VCaP (cell line): Measurements from ENCODE around the gene SORCS3.

ENCODE experiments used
- H3K27ac ChIP-seq: fragments of 450-650 bp; 2 replicates; pipeline ENCODE4 v1.5.1; 2017
- CTCF ChIP-seq: fragments of 450-650 bp; conservative IDR thresholded peaks from 2 replicates; pipeline ENCODE4 v1.5.1; 2017; ENCODE audit warnings: mild to moderate bottlenecking, moderate library complexity

SORCS3 gene

GRCh38 chr10:104731192-104731591, 90.1 kb downstream of the SORCS3 start:
- H3K27ac ChIP-seq = no peak overlapping the region
- TF ChIP-seq CTCF = no peak

- H3K27ac ChIP-seq = no peak overlapping the region
- TF ChIP-seq CTCF = no peak
These were observed 91.1 kb downstream of the SORCS3 start for GRCh38 chr10:104732222-104732621.

GRCh38 chr10:104734433-104734832, 93.3 kb downstream of the SORCS3 start:
- no peak overlapping the region for H3K27ac ChIP-seq
- no peak for TF ChIP-seq CTCF

GRCh38 chr10:104735036-104735756, 94.1 kb downstream of the SORCS3 start:
- H3K27ac ChIP-seq = no peak overlapping the region
- no peak for TF ChIP-seq CTCF

GRCh38 chr10:104735757-104736391, 94.8 kb downstream of the SORCS3 start:
- no peak overlapping the region for H3K27ac ChIP-seq
- TF ChIP-seq CTCF = no peak

GRCh38 chr10:104741127-104741526, 100.0 kb downstream of the SORCS3 start:
- no peak overlapping the region for H3K27ac ChIP-seq
- no peak for TF ChIP-seq CTCF

- TF ChIP-seq CTCF = no peak
These were observed 103.0 kb downstream of the SORCS3 start for GRCh38 chr10:104744052-104744451.

More at GRCh38 chr10:104744052-104744451, 103.0 kb downstream of the SORCS3 start:
- no peak overlapping the region for H3K27ac ChIP-seq
